ENCODE data around the gene FBXL5. TPM values are rescaled to one million over a fixed set of nuclear protein-coding genes. Genes with fewer than 3 reads are reported as not detected.

The FBXL5 gene
- total and polyA plus RNA-seq, 2 donors from 2014 or later, result 95.3 to 98.4 TPM

- intact Hi-C loops (cut with DNase I), result no loop called here
- no peak for TF ChIP-seq CTCF (IDR thresholded peaks at IDR 0.05; ENCODE audit: borderline replicate concordance, extremely low read depth, insufficient read depth)
- H3K27ac ChIP-seq (ENCODE audit: low read depth in 2 of 2, low read length in 2 of 2), result no peak overlapping the region
- no peaks in the 10 kb centered on the region for H3K27me3 ChIP-seq (ENCODE audit: control insufficient read depth, insufficient read depth, low read length)
- FAIRE-seq (no peak), DNase-seq (no peak)
- H3K9me3 ChIP-seq (ENCODE audit: control insufficient read depth in 2 of 3, insufficient read depth in 1 of 3, low read length in 3 of 3), result no peaks in the 10 kb centered on the region
- H3K4me1 ChIP-seq (ENCODE audit: control insufficient read depth in 2 of 3, insufficient read depth in 2 of 3, low read depth in 1 of 3, low read length in 3 of 3), result peaks cover 0 to 2% (median 2%) of the 10 kb centered on the region in 3 donors
- peaks cover 3 to 12% (median 4%) of the 10 kb centered on the region in 3 donors for H3K36me3 ChIP-seq (ENCODE audit: control insufficient read depth in 2 of 3, insufficient read depth in 3 of 3, low read length in 3 of 3)
- H3K4me3 ChIP-seq (ENCODE audit: low read length in 3 of 3), result no peak overlapping the region
- no peak overlapping the region for H3K9ac ChIP-seq (ENCODE audit: low read length in 3 of 3)
These were observed 97.2 kb downstream of the FBXL5 start for GRCh38 chr4:15557786-15558550.

DNA sequence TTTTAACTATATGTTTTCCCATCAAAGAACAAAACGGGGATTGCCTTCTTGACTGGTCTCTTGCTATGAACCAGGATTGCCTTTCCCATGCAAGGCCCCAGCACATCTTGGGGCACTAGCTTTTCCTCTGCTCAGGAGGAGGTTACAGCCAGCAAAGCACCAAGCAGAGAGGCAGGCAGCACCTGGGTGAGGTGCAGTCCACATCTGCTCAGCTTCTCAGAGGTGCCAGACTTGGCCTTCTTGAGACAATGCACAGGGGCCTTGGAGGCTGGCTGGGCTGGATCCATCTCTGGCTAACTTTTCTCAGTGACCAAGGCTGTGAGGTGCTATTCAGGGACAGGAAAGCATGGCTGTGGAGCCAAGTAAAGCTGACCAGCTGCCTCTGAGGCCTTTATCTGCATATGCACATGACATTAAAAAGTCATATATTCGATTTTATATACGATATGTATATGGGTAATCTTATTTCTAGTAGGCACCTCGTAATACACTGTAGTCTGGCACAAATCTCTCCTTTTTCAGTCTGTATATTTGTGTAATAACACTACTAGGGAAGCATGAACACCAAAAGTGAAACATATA is 98.6 kb downstream of the FBXL5 start:
- no peaks in the 10 kb centered on the region for H3K9me3 ChIP-seq (ENCODE audit: control insufficient read depth in 2 of 3, insufficient read depth in 1 of 3, low read length in 3 of 3)
- no peaks in the 10 kb centered on the region for H3K27me3 ChIP-seq (ENCODE audit: control insufficient read depth, insufficient read depth, low read length)
- no peak overlapping the region for H3K27ac ChIP-seq (ENCODE audit: low read depth in 2 of 2, low read length in 2 of 2)
- intact Hi-C loops (cut with DNase I), result no loop called here
- no peak overlapping the region for H3K4me3 ChIP-seq (ENCODE audit: low read length in 3 of 3)
- H3K4me1 ChIP-seq (ENCODE audit: control insufficient read depth in 2 of 3, insufficient read depth in 2 of 3, low read depth in 1 of 3, low read length in 3 of 3), result peaks cover 0 to 10% (median 8%) of the 10 kb centered on the region in 3 donors
- FAIRE-seq (no peak), DNase-seq (no peak)
- no peak overlapping the region for H3K9ac ChIP-seq (ENCODE audit: low read length in 3 of 3)
- H3K36me3 ChIP-seq (ENCODE audit: control insufficient read depth in 2 of 3, insufficient read depth in 3 of 3, low read length in 3 of 3), result peaks cover 0 to 6% (median 5%) of the 10 kb centered on the region in 3 donors
- no peak for TF ChIP-seq CTCF (IDR thresholded peaks at IDR 0.05; ENCODE audit: borderline replicate concordance, extremely low read depth, insufficient read depth)

Other genes starting within 250 kb of the FBXL5 start
- 2.2 TPM for gene C1QTNF7, start 227.3 kb downstream of the FBXL5 start, total RNA-seq
- gene C1QTNF7, start 227.3 kb downstream of the FBXL5 start, polyA plus RNA-seq (ENCODE audit: insufficient read depth, low read depth, low replicate concordance), result 5.3 TPM
- 26.7 TPM for gene CC2D2A, start 185.5 kb downstream of the FBXL5 start, total RNA-seq
- 51.2 TPM for gene CC2D2A, start 185.5 kb downstream of the FBXL5 start, polyA plus RNA-seq (ENCODE audit: insufficient read depth, low read depth, low replicate concordance)
- 44.0 TPM for gene FAM200B, start 26.5 kb upstream of the FBXL5 start, total RNA-seq
- gene FAM200B, start 26.5 kb upstream of the FBXL5 start, polyA plus RNA-seq (ENCODE audit: insufficient read depth, low read depth, low replicate concordance), result 115 TPM
- 5.3 TPM for gene BST1, start 47.7 kb upstream of the FBXL5 start, total RNA-seq
- gene BST1, start 47.7 kb upstream of the FBXL5 start, polyA plus RNA-seq (ENCODE audit: insufficient read depth, low read depth, low replicate concordance), result 19.0 TPM
- gene CD38, start 123.0 kb upstream of the FBXL5 start, total RNA-seq, result 8.9 TPM
- 0.15 TPM for gene CD38, start 123.0 kb upstream of the FBXL5 start, polyA plus RNA-seq (ENCODE audit: insufficient read depth, low read depth, low replicate concordance)